Upper lobe of right lung (tissue), 1 donor: ENCODE measurements around the gene OBSL1. TPM values are rescaled to one million over a fixed set of nuclear protein-coding genes. Genes with fewer than 3 reads are reported as not detected.

Source experiments
- ATAC-seq: fragments of 200-7000 bp; cut with Tn5 transposase; one replicate; pipeline ENCODE4 v1.9.1; 2020; ENCODE audit warnings: mild to moderate bottlenecking, moderate library complexity
- DNase-seq: peaks from one replicate; pipeline ENCODE4 v3.0.0-alpha.2; 2020
- H3K27ac ChIP-seq: fragments of 200-600 bp; one replicate; pipeline ENCODE4 v1.8.0; 2022
- H3K27me3 ChIP-seq: fragments of 200-600 bp; one replicate; pipeline ENCODE4 v1.8.0; 2022; ENCODE audit warnings: mild to moderate bottlenecking
- H3K36me3 ChIP-seq: fragments of 200-600 bp; one replicate; pipeline ENCODE4 v1.8.0; 2022
- H3K4me1 ChIP-seq: fragments of 200-600 bp; one replicate; pipeline ENCODE4 v1.8.0; 2022
- H3K4me3 ChIP-seq: fragments of 200-600 bp; one replicate; pipeline ENCODE4 v1.8.0; 2022; ENCODE audit warnings: mild to moderate bottlenecking
- H3K9me3 ChIP-seq: fragments of 200-600 bp; one replicate; pipeline ENCODE4 v1.8.0; 2022
- CTCF ChIP-seq: fragments of 200-600 bp; IDR thresholded peaks from one replicate; pipeline ENCODE4 v1.8.0; 2022; ENCODE audit warnings: antibody characterized with exemption
- intact Hi-C: fragments of 100-400 bp; cut with DNase I; formaldehyde crosslinking; loops from one replicate; pipeline ENCODE4 v1.11.0; 2022
- total RNA-seq: library from RNA; stranded (reverse); fragmentation: NEBNext Ultra II Directional; extraction: Animal tissue kit (Norgen Biotek cat#: 25700); gene quantifications from one replicate; pipeline ENCODE4 v1.2.1, GENCODE V29; 2021
- donor health status: DM: no; HTN: yes; CAD: no; lungs with severe emphysema.

Gene OBSL1
- total RNA-seq, 1 donor from 2014 or later, result 72.8 TPM

DNA sequence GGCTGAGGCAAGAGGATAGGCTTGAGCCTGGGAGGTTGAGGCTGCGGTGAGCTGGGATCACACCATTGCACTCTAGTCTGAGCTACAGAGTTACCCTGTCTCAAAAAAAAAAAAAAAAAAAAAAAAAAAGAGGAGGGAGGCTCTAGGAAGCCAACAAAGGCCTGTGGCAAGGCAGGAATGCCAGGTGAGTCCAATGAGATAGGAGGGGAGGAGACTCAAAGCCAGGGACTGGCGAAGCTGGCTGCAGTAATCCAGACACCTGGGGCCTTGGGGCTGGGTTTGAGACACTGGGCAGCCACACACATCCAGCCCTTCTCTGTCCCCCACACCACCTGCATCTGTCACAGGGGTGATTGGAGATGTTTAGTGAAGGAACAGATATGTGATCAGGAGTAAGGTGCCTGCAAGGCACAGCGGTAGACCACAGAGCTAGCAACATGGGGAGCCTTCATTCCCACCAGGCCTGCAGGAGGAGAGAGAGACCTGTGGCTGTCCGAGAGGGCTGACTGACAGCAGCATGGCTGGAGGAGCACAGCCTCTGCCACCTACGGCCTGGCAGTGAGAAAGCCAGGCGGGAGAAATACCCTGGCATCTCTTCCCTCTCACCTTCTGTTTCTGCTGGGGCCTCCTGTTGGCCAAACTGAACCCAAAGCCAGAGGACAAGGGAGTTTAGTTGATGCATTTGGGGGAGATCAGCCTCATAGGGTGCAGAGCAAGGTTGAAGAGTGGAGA is 37.2 kb downstream of the OBSL1 start:
- TF ChIP-seq CTCF, result no peak
- H3K9me3 ChIP-seq, result no peaks in the 10 kb centered on the region
- H3K36me3 ChIP-seq, result peaks cover 3% of the 10 kb centered on the region
- DNase-seq (no peak), ATAC-seq (no peak)
- no peak overlapping the region for H3K4me3 ChIP-seq
- H3K4me1 ChIP-seq, result no peaks in the 10 kb centered on the region
- intact Hi-C loops, result no loop called here
- no peak overlapping the region for H3K27ac ChIP-seq
- H3K27me3 ChIP-seq, result peaks cover 23% of the 10 kb centered on the region

DNA sequence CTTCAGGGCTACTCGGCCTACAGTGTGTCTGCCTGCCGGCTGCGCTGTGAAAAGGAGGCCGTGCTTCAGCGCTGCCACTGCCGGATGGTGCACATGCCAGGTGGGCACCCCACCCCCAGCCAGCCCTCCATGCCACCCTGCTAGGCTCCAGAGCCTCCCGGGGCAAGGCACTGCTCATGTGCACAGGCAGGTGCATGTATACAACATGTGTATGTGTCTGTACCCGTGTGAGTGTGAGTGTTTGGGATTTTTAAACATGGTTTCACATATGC is 39.0 kb downstream of the OBSL1 start:
- no peak overlapping the region for H3K27ac ChIP-seq
- H3K4me1 ChIP-seq, result no peaks in the 10 kb centered on the region
- H3K27me3 ChIP-seq, result peaks cover 40% of the 10 kb centered on the region
- H3K36me3 ChIP-seq, result no peaks in the 10 kb centered on the region
- no peak for DNase-seq
- H3K9me3 ChIP-seq, result no peaks in the 10 kb centered on the region
- intact Hi-C loops, result no loop called here
- ATAC-seq, result no peak
- no peak overlapping the region for H3K4me3 ChIP-seq
- no peak for TF ChIP-seq CTCF

DNA sequence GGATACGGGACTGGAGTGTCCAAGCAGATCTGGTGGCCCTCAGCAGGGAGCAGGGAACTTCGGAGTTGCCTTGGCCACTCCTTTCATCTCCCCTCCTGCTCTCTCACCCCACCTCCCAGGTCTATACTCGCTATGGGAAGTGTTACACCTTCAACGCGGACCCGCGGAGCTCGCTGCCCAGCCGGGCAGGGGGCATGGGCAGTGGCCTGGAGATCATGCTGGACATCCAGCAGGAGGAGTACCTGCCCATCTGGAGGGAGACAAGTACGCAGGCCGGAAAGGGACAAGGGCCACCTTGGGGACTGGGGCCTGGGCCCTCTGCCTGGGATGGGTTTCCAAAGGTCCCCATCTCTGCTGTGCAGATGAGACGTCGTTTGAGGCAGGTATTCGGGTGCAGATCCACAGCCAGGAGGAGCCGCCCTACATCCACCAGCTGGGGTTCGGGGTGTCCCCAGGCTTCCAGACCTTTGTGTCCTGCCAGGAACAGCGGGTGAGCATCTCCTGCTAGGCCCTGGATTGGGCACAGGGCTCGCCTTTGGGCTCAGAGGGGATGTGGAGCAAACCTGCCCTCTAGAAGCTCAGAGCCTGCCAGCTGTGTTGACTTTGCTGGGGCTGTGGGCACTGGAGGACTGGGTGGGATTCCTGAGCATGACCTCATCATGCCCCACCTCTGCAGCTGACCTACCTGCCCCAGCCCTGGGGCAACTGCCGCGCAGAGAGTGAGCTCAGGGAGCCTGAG is 39.5 kb downstream of the OBSL1 start:
- Histone ChIP-seq H3K4me3 (no peak overlapping the region), H3K9me3 (no peaks in the 10 kb centered on the region), H3K4me1 (no peaks in the 10 kb centered on the region), H3K27me3 (peaks cover 45% of the 10 kb centered on the region), H3K27ac (no peak overlapping the region), H3K36me3 (no peaks in the 10 kb centered on the region)
- DNase-seq, result no peak
- intact Hi-C loops, result no loop called here
- no peak for ATAC-seq
- TF ChIP-seq CTCF, result no peak

DNA sequence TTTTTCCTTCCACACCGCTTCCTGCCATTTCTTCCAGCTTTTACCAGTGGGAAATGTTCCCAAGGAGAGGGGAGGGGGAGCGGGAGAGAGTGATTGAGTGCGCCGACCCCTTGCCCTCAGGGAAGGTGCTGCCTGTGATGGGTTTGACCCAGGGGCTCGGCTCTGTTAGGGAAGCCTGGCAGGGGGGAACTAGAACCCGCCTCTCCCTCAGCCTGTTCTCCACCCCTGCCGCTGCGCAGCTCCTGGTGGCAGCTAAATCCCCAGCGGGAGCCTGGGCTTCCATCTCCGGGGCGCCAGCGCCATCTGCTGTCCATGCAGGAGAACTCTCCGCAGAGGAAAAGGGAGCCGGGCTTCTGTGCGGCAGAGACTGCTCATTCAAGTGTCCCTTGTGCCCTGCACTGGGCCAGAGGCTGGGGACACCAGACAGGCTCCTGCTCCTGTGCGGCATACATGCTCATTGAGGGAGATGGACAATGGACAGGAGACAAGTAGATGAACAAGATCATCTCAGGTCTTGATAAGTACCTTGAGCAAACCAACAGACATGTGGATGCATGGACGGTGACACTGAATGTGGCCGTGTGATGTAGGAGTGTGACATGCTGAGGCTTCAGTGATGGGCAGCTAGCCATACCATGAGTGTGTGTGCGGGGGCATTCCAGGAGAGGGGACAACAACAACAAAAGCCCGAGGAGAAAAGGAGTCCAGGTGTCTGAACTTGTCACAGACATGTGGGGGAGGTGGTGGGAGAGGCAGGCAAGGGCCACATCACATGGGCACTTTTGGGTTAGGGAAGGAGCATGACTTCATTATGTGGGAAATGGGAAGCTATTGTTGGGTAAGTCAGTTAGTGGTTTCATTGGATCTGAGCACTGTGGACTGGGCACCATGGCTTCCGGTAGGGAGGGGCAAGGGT is 41.0 kb downstream of the OBSL1 start:
- Histone ChIP-seq H3K9me3 (no peaks in the 10 kb centered on the region), H3K27ac (no peak overlapping the region), H3K4me3 (no peak overlapping the region), H3K36me3 (no peaks in the 10 kb centered on the region), H3K27me3 (peaks cover 60% of the 10 kb centered on the region), H3K4me1 (no peaks in the 10 kb centered on the region)
- ATAC-seq (peak; percentile 93), DNase-seq (peak; percentile 92)
- peak; percentile 97 for TF ChIP-seq CTCF
- intact Hi-C loops, result no loop called here

GRCh38 chr2:219527472-219527871 is 43.9 kb downstream of the OBSL1 start:
- Histone ChIP-seq H3K4me1 (peaks cover 8% of the 10 kb centered on the region), H3K4me3 (no peak overlapping the region), H3K27ac (no peak overlapping the region), H3K36me3 (no peaks in the 10 kb centered on the region), H3K9me3 (no peaks in the 10 kb centered on the region), H3K27me3 (peaks cover 82% of the 10 kb centered on the region)
- intact Hi-C loops, result loop anchor here (10.0 kb wide), 1 partner anchor 123 kb away; no protein-coding TSS in a partner anchor
- ATAC-seq (no peak), DNase-seq (no peak)
- no peak for TF ChIP-seq CTCF
